HG03103 (cell line): ENCODE data around the gene KRTAP10-5.
"Not testable (repeated sequence)": the region's sequence is repeated elsewhere in the genome, so short reads cannot be mapped to it uniquely, and the experiment has no call there.

Source experiments
- ATAC-seq: cut with Tn5 transposase; IDR thresholded peaks from one replicate; pipeline ENCODE4 v1.9.1; 2021; ENCODE audit warnings: low read depth; ENCODE audit not compliant: unreplicated experiment

KRTAP10-5 gene

DNA sequence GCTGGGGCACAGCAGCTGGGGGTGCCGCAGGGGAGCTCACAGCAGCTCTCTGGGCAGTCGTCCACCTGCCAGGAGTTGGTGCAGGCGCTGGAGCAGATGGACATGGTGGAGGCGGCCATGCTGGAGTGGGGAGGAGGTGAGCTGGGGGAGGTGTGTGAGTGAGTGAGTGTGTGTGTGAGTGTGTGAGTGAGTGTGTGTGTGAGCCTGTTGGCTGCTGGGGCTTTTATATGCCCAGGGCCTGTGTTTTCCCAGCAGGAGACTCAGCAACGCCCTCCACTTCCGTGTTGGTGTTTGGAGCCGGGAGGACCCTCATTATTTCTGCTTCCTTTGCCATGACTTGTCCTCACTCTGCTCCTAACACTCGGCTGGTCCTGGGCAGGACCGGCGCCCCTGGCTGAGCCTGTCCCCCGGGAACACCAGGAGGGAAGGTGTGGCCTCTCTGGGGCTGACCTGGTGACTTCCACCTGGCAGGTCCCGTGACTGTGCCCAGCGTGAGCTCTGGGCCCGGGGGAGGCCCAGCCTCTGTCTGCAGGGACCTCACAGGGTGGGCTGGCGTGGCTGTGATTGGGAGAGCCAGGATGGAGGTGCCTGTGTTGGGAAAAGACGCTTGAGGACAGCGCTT, 29.0 kb downstream of the KRTAP10-5 start, which contains the start of gene KRTAP10-2:
Gene KRTAP10-2, minus strand, starts transcription at position 166 of the 622 bp plus-strand sequence. Its CDS starts 47 bp downstream, at position 119.
- no peak for ATAC-seq

DNA sequence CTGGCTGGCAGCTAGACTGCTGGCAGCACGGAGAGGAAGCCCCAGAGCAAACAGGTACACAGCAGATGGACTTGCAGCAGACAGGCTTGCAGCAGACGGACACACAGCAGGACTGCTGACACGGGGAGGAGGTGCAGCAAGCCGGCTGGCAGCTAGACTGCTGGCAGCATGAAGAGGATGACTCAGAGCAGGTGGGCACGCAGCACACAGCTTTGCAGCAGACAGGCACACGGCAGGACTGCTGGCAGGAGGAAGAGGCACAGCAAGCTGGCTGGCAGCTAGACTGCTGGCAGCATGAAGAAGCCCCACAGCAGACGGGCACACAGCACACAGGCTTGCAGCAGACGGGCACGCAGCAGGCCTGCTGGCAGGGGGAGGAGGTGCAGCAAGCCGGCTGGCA, 29.6 kb downstream of the KRTAP10-5 start:
- no peak for ATAC-seq

DNA sequence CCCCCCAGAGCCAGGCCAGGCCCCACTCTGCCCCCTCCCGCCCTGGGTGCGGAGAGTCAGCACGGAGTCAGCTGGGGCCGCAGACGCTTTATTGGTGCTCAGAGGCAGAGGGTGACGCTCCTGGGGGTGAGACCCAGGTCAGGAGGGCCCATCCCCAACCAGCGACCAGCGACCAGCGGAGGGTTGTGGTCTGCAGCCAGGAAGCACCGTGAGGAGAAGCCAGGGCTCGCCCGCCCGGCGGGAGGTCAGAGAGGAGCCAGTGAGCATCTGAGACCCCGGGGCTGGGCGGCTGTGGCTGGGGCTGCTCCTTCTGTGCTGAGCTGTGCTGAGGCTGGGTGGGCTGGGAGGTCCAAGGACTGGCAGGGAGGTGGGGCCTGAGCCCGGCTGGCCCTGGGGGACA, 30.1 kb downstream of the KRTAP10-5 start:
- not testable (repeated sequence) for ATAC-seq

DNA sequence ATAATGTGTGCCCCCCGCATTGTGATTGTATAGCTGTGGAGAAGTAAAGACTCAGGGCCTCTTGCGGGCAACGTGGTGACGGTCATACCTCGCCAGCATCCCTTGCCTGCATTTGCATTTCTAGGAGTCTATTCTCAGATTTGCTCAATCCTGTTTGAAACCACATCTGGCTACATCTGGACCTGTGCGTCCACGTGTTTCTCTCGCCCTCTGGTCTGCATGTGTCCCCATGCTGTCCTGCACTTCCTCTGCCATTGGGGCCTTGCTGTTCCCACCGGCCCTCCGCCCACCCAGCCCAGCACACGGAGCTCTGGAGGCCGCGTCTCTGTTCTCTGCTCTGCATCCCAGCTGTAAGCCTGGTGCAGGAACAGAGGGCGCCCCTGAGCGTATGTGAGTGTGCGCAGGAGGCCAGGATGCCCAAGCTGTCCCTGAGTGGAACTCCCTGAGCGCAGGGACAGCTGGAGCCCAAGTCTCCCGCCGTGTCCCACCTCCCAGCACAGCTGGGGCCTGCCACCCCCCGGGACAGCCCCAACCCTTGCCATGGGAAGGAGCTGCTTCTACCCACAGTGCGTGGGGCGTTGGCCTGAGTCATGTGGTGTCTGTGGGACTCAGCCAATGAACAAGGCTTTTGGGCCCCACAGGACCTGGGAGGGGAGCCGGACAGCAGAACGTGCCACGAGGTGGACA, 30.7 kb downstream of the KRTAP10-5 start:
- no peak for ATAC-seq

DNA sequence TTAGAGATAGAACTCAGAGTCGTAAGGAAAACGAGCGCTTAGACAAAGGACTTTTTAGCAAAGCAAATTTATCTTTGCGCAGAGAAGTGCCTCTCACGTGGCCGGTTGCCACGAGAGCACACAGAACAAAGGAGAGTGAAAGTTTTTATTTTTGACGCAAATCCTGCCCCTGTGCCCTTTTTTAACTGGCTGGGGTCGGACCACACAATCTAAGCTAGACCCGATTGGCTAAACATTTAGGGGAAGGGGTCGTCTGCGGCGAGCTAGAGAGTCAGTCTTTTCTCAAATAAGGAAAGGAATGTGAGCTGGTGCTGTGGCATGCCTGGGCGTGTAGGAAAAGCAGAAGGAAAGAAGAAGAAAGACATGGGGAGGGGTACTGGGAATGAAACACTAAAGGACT, 31.5 kb downstream of the KRTAP10-5 start:
- no peak for ATAC-seq

DNA sequence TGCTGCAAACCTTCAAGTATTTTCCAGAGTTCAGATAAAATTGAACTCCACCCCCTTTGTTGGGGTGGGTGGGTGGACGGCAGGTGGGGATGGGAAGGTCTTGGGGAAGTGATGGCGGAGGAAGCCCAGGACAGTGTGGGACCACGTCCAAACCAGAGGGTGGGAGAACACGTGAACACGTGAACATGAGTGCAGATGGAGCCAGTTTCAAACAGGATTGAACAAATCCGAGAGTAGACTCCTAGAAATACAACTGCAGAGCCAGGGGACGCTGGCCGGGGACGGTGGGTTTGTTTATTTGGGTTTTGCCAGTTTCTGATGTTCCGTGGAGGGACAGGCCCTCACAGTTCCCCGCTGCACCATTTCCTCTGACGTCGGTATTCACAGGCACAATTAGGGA, 32.0 kb downstream of the KRTAP10-5 start:
- no peak for ATAC-seq

DNA sequence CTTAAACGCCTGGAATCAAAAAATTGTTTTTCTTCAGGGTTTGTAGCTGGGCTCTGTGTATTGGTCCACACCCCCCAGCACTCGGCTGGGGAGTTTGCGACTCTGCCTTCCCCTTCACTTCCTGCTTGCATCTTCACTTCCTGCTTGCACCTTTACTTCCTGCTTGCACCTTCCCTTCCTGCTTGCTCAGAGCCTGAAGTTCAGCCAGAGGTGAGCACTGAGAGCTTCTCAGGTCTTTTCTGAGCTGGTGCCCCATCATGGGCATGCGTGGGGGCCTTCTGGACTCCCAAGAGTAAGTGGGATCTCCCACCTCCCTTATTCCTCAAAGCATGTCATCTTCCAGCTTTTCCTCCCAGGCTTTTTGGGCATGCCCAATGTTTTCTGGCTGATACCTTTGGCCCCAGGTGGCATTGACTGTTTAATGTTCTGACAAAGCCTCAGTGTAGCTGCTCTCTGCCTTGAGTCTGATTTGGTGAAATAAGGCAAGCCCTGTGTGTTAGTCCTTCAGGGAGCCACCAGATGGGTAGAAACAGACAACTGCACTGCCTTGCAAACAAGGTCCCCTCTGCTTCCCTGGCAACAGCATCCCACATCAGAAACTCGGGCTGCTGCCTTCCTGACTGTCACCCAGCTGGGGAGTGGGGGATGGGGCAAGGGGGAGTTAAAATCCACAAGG, 32.6 kb downstream of the KRTAP10-5 start:
- no peak for ATAC-seq

DNA sequence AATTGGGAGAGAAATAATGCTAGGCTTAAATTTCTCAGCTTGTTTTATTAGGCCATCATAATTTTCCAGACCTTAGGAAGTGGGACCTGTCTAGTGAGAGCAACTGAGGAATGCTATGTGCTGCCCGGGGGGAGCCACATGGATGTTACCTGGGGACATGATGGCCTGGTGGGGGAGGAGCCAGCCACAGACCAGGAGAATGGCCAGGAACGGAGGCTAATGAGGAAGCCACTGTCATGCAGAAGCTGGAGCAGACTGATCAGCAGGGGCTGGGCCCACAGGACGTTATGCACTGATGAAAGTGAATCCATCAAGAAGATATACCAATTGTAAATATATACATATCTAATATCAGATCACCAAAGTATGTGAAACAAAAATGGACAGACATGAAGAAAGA, 35.8 kb downstream of the KRTAP10-5 start:
- no peak for ATAC-seq

DNA sequence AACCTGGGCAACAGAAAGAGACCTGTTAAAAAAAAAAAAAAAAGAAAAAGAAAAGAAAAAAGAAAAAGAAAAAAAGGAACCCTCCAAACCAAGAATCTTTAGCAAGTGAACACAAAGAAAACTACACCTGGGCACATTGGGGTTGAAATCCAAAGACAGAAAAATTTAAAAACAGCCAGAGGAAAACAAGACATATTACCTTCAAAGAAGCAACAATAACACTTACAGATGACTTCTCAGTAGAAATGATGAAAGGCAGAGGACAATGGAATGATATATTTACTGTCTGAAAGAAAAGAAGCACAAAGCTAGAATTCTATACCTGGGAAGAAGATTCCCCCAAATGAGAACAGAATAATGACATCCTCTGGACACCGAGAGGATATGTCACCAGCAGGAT, 37.7 kb downstream of the KRTAP10-5 start:
- ATAC-seq: no peak

DNA sequence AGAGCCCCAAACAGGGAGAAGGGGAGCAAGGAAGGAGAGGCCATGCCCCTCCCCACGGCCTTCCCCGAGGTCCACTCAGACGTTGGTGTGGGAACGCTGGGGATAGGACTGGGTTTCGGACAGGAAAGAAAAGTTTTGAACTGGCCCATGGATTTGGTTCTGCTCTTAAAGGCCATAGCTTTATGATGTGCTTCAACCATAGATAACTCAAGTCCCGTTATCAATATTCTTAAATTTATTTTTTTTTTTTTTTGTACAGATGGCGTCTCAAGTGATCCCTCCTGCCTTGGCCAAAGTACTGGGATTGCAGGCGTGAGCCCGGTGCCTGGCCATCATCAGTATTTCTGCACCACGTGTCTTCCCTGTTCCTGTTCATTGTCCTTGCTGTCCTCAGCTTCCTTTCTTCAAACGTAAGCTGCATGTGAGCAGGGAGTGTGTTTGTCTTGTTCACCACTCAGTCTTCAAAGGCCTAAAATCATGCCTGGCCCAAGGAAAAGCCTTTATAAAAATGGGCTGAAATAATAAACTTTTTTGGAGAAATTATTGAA, 39.6 kb downstream of the KRTAP10-5 start:
- no peak for ATAC-seq

DNA sequence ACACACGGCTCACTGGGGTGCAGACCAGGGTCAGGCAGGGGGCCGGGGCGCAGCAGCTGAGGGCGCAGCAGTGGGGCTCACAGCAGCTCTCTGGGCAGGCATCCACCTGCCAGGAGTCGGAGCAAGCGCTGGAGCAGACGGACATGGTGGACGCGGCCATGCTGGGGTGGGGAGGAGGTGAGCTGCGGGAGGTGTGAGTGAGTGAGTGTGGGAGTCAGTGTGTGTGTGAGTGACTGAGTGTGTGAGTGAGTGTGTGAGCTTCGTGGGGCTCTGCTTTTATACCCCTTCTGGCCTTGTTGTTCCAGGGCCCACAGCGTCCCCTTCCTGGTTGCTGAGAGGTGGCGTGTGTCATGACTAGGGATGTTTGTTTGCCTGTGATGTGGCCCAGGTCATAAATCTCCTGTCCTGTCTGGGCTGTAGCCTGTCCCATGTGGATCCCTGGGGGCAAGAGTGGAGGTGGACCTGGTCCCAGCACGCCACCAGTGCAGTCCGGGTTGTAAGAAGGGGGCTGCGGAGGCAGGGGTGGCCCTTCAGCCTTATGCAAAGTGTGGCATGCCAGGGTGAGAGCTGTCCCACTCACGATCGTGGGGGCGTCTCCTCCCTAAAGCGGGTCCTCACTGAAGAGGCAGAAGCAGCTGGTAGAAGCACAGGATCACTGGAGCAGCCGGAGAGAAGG, 40.3 kb downstream of the KRTAP10-5 start, which contains the start of gene KRTAP10-1:
Gene KRTAP10-1, minus strand, starts transcription at position 205 of the 676 bp plus-strand sequence. Its CDS starts 45 bp downstream, at position 160.
- no peak for ATAC-seq

DNA sequence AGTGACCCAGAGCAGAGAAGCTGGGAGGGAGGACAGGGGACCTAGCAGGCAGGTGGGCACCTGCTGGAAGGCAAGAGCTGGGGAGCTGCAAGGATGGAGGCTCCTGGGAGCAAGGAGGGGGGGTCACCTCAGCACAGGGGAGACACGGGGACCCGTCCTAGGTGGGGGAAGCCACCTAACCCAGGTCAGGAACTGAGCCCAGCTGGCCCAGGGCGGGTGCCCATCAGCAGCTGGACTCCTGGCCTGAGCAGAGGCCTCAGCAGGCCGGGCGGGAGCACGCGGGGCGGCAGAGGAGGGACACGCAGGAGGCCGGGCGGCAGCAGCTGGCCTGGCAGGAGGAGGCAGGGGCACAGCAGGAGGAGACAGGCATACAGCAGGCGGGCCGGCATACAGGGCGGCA, 41.4 kb downstream of the KRTAP10-5 start:
- no peak for ATAC-seq

DNA sequence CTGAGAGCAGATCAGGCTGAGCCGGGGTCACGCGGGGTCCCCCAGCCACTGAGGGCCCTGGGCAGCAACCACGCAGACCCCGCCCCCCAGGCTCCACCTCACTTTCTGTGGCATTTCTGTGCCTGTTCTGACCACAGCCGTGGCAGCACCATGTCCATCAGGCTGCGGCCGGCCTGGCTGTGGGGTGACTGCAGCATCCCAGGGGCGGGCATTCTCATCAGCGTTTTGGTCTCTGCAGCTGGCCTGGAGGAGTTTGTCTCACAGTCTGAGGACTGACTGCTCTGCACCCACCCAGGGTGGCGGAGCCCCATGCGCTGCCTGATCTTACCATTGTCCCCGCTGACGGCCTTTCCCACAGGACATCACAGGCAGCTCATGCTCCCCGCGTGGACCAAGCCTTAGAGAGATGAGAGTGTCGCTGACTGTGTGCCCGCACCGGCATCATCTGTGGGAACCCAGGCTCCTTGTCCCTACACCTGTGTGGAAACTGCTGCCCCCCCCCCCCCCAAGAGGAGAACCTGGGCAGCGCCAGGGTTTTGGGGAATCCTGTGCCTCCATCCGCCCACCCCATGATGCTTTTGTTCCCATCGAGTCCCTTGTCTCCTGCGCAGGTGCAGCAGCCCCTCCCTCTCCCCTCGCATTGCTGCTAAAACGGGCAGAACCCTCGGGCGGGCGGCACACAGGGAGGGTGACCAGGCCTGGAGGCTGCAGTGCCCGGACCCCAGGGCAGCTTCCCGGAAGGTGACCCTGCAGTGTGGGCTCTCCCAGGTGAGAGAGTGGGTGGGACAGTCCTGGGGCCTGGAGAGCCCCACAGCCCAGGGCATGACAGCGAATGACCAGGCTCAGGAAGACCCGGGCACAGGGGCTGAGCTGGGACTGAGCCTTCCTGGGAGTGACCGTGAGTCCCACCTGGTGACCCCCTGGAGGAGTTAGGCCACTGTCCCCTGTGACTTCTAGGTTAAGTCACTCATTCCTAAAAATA, 42.2 kb downstream of the KRTAP10-5 start:
- no peak for ATAC-seq

DNA sequence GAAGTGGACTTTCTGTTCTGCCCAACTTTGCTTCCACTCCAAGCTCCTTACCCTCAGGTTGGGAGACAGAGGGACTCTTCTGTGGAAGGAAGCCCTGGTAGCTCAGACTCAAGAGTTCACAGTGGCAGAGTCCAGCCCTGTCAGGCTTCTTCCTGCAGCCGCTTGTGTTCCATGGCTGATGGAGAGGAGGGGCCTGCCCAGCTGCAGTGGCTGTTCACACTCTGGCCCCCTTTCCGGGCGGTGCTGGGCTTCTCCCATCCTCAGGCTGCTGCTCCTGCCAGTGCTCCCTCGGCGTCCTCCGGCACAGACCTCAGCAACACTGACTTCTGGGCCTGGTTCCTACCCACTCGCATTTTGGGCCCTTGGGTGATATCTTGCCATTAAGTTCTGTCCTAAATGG, 44.4 kb downstream of the KRTAP10-5 start:
- no peak for ATAC-seq

DNA sequence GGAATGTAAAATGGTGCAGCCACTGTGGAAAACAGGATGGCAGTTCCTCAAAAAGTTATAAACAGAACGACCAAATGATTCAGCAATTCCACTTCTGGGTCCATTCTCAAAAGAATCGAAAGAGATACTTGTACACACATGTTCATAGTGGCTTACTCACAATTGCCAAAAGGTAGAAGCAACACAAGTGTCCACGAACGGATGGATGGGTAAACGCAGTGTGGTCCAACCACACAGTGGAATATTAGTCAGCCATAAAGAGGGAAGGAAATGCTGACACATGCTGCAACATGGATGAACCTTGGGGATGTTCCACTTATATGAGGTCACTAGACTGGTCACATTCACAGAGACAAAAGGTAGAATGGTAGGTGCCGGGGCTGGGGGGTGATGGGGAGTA, 45.7 kb downstream of the KRTAP10-5 start:
- ATAC-seq: no peak

DNA sequence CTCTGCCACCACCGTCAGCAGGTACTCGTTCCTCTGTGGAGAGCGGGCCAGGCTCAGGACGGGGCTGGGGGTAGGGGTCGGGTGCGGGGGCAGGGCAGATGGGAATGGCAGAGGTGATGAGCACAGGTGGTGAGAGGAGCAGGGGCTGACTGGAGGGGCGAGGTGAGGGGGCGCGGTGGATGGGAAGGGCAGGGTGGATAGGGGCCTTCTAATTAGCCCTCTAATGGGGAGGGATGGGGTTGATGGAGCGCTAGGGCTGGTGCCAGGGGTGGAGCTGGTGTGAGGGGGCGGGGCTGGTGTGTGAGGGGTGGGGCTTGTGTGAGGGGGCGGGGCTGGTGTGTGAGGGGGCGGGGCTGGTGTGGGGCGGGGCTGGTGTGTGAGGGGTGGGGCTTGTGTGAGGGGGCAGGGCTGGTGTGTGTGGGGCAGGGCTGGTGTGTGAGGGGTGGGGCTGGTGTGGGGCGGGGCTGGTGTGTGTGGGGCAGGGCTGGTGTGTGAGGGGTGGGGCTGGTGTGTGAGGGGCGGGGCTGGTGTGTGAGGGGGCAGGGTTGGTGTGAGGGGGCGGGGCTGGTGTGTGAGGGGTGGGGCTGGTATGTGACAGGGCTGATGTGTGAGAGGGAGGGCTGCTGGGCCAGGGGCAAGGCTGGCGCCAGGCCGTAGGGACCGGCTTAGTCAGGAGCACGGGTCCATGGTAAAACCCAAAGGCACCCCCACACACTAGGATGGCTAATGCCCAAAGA, 46.3 kb downstream of the KRTAP10-5 start:
- no peak for ATAC-seq

DNA sequence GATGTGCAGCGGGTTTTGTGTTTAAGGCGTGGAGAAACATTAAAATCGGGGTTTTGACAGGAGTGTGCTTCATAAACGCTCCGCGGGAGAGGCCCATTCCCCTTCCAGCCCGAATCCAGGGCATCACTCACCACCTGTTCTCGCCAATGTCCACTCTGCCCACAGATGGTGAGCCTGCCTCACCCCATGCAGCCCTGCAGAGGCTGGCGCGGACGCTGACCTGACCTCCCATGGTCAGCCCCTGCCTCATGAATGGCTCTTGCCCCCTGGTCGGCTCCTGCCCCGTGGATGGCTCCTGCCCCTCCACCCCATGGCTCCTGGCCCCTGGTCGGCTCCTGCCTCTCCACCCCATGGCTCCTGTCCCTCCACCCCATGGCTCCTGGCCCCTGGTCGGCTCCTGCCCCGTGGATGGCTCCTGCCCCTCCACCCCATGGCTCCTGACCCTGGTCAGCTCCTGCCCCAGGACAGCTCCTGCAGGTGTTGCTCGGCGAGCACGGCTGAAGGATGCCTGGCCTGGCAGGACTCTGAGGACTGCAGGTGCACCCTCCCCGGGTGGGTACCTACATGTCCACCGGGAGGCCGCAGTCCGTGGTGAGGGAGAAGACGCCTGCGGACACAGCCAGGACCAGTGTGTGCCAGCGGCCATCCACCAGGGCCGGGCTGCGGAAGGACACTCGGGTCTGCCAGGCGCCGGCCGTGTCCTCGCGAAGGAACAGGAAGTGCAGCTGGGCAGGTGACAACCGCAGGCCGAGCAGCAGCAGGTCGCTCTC, 47.1 kb downstream of the KRTAP10-5 start:
- ATAC-seq: no peak

DNA sequence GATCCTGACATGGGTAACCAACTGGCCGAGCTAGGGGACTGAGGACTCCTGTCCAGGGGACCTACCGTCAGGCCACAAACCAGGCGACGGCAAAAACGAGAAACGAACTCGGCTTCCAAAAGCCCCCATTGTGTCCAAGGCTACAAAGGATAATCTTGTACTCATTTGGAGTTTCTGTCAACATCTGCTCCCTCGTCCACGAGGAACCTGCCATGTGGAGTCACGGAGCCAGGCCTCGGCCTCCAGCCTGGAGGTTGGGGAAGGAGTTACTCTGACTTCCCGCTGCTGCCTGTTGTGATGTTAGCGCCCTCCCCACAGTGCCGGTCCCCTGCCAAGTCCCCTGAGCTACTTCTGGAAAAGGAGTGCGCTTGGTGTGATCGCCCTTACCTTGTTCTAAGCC, 47.7 kb downstream of the KRTAP10-5 start:
- no peak for ATAC-seq
